Measurements from ENCODE around the gene MGMT.

Gene MGMT

GRCh38 chr10:129784291-129784690, 317.2 kb downstream of the MGMT start:
- DNase-seq, result no peak

- DNase-seq, result no peak
Observed at GRCh38 chr10:129784891-129785290, 317.9 kb downstream of the MGMT start.

GRCh38 chr10:129785536-129785981, 318.5 kb downstream of the MGMT start:
- DNase-seq, result no peak

GRCh38 chr10:129786216-129786615, 319.2 kb downstream of the MGMT start:
- DNase-seq, result no peak

GRCh38 chr10:129787557-129787956, 320.5 kb downstream of the MGMT start:
- no peak for DNase-seq

GRCh38 chr10:129788215-129788614, 321.2 kb downstream of the MGMT start:
- no peak for DNase-seq

- DNase-seq, result no peak
Observed at GRCh38 chr10:129790715-129791446, 323.8 kb downstream of the MGMT start.

- DNase-seq, result no peak
Observed at GRCh38 chr10:129792141-129792540, 325.1 kb downstream of the MGMT start.

GRCh38 chr10:129792864-129793263, 325.8 kb downstream of the MGMT start:
- no peak for DNase-seq

GRCh38 chr10:129793479-129793878, 326.4 kb downstream of the MGMT start:
- DNase-seq, result no peak

GRCh38 chr10:129793996-129794395, 327.0 kb downstream of the MGMT start:
- DNase-seq, result no peak

GRCh38 chr10:129796710-129797420, 329.8 kb downstream of the MGMT start:
- DNase-seq, result no peak

- DNase-seq, result no peak
Observed at GRCh38 chr10:129799942-129800341, 332.9 kb downstream of the MGMT start.

GRCh38 chr10:129800796-129801340, 333.8 kb downstream of the MGMT start:
- DNase-seq, result no peak

GRCh38 chr10:129807211-129807610, 340.2 kb downstream of the MGMT start:
- no peak for DNase-seq

- DNase-seq, result no peak
Observed at GRCh38 chr10:129808092-129808983, 341.3 kb downstream of the MGMT start.

GRCh38 chr10:129809431-129809830, 342.4 kb downstream of the MGMT start:
- DNase-seq, result no peak

- no peak for DNase-seq
Observed at GRCh38 chr10:129809841-129810240, 342.8 kb downstream of the MGMT start.

- no peak for DNase-seq
Observed at GRCh38 chr10:129811208-129811607, 344.2 kb downstream of the MGMT start.

GRCh38 chr10:129812398-129812797, 345.4 kb downstream of the MGMT start:
- DNase-seq, result no peak

GRCh38 chr10:129814681-129815646, 347.9 kb downstream of the MGMT start:
- no peak for DNase-seq

Measured in CD4-positive, alpha-beta T cell treated with Interferon gamma for 1 hour (primary cell).